ENCODE measurements around the gene NSD2. TPM values are rescaled to one million over a fixed set of nuclear protein-coding genes. Genes with fewer than 3 reads are reported as not detected.

NSD2 gene
- total and polyA plus RNA-seq, 9 of the 15 experiments (the other 6 are each of a cell fraction or from before 2014, with no cell fraction given), result 6.4 to 126 (median 58.8) TPM

DNA sequence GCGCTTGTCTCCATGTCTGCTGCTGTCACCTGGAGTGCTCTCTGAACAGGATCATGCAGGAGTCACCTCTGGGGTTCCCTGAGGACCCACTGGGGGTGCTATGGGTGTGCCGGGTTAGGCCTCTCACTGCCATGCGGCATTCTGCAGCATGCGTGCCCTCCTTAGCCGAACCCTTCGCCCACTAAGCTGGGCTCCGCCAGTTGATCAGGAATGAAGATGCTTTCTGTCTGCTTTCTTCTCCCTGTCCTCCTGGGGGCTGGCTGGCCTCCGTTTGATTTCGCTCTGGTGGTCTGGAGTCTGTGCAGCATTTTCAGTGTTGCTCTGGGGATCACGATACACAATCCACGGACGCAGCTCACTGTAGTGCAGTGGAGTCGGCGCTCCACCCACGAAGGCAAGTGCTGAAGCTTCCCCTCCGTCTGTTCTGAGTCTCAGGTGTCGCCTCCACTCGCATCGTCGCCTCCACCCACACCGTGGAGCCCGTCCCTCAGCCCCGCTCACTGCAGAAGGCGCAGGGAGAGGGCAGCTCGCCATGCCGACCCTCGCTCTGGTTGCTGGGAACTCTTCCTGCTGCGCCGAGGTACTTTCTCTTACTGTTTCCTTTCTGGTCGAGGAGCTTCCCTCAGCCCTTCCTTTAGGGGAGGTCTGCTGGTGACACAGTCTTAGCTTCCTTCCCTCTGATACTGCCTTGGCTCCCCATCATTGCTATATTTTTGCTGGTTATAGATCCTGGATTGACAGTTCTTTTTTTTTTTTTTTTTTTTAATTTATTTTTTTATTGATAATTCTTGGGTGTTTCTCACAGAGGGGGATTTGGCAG lies 44.5 kb upstream of the NSD2 start:
- H3K36me3 ChIP-seq (ENCODE audit: control insufficient read depth, insufficient read depth, low read length), result peaks cover 77% of the 10 kb centered on the region; the same call in 2 of the 3 replicates
- no peak overlapping the region for H3K4me3 ChIP-seq
- H2AFZ ChIP-seq (ENCODE audit: low read depth, low read length), result no peak overlapping the region
- H3K4me1 ChIP-seq (replicated peaks in 1 of 2; ENCODE audit: control insufficient read depth in 2 of 2, insufficient read depth in 2 of 2, low read length in 2 of 2), result no peaks in the 10 kb centered on the region; a peak in 3 of 5 replicates
- H3K79me2 ChIP-seq (ENCODE audit: control insufficient read depth, insufficient read depth, low read length), result no peaks in the 10 kb centered on the region; the same call in 2 of the 3 replicates
- H3K9me3 ChIP-seq (replicated peaks; ENCODE audit: control insufficient read depth, insufficient read depth, low read depth, low read length), result no peaks in the 10 kb centered on the region
- TF ChIP-seq MIER1 (IDR thresholded peaks at IDR 0.05; ENCODE audit: low read depth) (no peak), POLR2G (IDR thresholded peaks at IDR 0.05; ENCODE audit: low read depth, low read length) (peak; percentile 28; the same call in 1 of the 2 replicates), FOXM1 (IDR thresholded peaks at IDR 0.05; ENCODE audit: low read depth) (no peak), FOXM1 (CRISPR knock-in tag; IDR thresholded peaks at IDR 0.05; ENCODE audit: low read depth) (no peak)
- H4K20me1 ChIP-seq (replicated peaks; ENCODE audit: control insufficient read depth, insufficient read depth, low read length), result peaks cover 4% of the 10 kb centered on the region; the same call in 1 of the 2 replicates
- intact Hi-C loops (cut with micrococcal nuclease) (no loop called here), in situ Hi-C loops (cut with MboI) (no loop called here)
- DNase-seq (ENCODE audit: extremely low read depth in 1 of 4, low spot score in 3 of 4) (no peak), FAIRE-seq (no peak), ATAC-seq (no peak)
- no peaks in the 10 kb centered on the region for H3K9me1 ChIP-seq (ENCODE audit: control insufficient read depth, insufficient read depth, low read length)
- no TSS peak for BruUV-seq (replicated peaks)
- ChIA-PET CTCF (ENCODE audit: low intra/inter-chr PET ratio) (interaction anchor here (1.6 kb wide), 1 partner anchor 72 kb away, joined by 8 read pairs; no protein-coding TSS in a partner anchor), POLR2A (interaction anchor here (0.7 kb wide), 1 partner anchor 415 kb away, joined by 3 read pairs; no protein-coding TSS in a partner anchor)
- H3K27ac ChIP-seq (ENCODE audit: extremely low read depth, low read depth, low read length), result no peak overlapping the region
- H3K27me3 ChIP-seq (ENCODE audit: control insufficient read depth in 2 of 2, insufficient read depth in 2 of 2, low read length in 2 of 2), result no peaks in the 10 kb centered on the region
- peak overlapping the region in 1 of 2 experiments; percentile 6; a peak in 1 of 4 replicates for H3K9ac ChIP-seq (ENCODE audit: insufficient read depth in 1 of 2, low read depth in 2 of 2, low read length in 2 of 2)
- no peak overlapping the region for H3K4me2 ChIP-seq (ENCODE audit: insufficient read depth, low read length)
- WGBS (ENCODE audit: insufficient coverage, low coverage, missing lambda C conversion rate), result 96% methylated on average over 27 of the region's 30 CpGs

Data from K562 (cell line).